GM19035 (cell line): ENCODE results near the gene TENM4.

Experiments used
- ATAC-seq: cut with Tn5 transposase; IDR thresholded peaks from one replicate; pipeline ENCODE4 v1.9.1; 2021; ENCODE audit not compliant: unreplicated experiment

Gene TENM4

GRCh38 chr11:79348976-79349682 is 91.7 kb downstream of the TENM4 start:
- no peak for ATAC-seq

DNA sequence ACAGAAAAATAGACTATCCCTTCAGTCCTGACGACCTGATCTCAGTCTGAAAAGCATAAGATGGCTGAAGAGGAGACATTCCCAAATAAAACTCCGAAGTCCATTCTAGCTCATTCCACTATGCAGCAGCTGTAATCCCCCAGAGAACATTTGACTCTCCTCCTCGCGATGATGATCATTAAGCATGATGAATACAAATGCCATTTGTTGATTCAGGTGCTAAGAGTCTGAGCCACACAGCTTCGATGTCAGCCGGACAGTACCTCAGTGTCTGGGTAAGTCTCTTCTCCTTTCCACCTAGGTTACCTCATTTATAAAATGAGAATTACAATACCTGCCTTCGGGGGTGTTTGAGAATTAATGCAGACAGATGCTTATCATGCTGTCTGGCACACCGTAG is 94.8 kb downstream of the TENM4 start:
- no peak for ATAC-seq

- ATAC-seq: no peak
These were observed 96.0 kb downstream of the TENM4 start for GRCh38 chr11:79344753-79345294.

DNA sequence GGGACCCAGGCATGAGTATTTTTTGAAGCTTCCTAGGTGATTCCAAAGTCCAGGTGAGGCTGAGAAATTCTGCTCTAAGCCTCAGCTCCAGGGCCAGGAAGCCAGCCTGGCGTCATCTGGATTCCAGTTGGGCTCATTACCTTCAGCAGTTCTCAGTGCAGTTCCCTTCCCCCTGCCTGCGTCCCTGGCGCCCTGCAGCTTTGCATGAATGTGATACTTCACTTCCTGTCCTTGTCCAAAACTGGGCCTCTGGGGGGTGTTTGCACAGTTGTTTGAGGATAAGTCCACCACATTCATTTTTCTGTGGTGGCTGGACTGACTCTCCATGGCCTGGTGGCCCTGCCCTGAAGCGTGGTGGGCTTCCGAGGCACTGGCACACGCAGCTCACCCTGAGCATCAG is 98.1 kb downstream of the TENM4 start:
- ATAC-seq: no peak

DNA sequence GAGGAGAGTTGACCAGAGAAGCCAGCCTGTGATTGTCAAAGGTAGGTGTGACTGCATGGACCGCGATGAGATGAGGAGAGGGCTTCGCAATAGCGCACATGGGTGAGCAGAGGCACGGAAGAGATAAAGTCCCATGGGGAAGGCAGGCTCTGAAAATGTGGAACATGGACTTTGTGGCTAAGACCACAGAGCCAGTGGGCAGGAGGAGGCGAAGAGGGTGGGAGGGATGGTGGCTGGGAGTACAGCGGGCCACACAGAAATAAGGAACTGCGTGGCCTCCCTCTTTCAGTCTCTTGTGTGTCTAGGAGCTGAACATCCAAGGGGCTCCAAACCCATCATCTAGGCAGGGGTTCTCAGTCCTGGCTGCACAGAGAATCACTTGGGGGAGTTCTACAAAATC is 98.6 kb downstream of the TENM4 start:
- no peak for ATAC-seq

GRCh38 chr11:79340535-79340934 is 100.3 kb downstream of the TENM4 start:
- ATAC-seq: no peak

DNA sequence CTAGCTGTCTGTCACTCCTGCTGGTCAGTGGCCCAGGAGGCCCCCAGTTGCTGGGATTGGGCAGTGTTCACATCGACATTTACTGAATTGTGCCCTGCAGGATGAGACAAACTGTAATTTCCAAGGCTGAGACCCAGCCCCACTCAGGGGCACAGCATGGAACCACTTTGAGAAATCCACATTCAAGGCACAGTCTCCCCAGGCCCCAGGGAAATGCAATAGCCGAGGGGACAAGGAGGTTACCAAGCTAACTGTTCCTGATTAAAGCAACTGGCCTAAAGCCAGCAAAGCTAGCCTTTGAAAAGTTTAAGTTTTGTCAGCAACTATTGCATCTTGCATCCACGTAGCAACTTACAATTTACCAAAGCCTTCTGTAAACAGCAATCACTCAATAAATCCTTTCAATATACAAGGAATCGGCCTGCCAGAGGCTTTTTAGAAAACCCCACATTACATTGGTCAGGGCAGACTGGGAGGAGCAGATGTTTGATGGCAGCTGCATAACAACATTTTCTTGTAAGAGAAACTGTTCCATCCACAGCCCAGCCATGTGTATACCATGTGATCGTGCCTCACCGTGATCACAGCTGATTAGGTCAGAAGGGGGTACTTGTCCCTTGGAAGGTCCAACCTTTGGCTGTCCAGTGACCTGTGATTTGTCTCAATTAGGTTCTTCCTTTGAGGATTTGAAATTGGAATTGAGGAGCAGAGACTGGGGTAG is 103.9 kb downstream of the TENM4 start:
- no peak for ATAC-seq

GRCh38 chr11:79335681-79336080 is 105.1 kb downstream of the TENM4 start:
- ATAC-seq: no peak

GRCh38 chr11:79333355-79333754 is 107.5 kb downstream of the TENM4 start:
- ATAC-seq: no peak

DNA sequence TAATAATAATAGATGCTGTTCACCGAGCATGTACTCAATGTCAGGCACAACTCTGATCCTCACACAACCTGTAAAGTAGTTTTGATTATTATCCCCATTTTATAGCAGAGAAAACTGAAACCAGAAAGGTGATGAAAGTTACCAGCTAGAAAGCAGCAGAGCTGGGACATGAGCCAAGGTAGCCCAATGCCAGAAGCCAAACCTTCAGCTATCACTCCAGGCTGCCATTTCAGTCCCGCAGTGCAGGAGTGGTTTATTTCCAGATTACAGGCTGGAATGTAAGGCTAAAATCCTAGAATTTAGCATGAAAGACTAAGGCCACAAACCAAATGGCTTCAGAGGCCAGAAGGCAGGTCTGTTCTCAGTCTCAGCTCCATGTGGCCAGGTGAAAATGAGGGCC is 108.8 kb downstream of the TENM4 start:
- no peak for ATAC-seq

DNA sequence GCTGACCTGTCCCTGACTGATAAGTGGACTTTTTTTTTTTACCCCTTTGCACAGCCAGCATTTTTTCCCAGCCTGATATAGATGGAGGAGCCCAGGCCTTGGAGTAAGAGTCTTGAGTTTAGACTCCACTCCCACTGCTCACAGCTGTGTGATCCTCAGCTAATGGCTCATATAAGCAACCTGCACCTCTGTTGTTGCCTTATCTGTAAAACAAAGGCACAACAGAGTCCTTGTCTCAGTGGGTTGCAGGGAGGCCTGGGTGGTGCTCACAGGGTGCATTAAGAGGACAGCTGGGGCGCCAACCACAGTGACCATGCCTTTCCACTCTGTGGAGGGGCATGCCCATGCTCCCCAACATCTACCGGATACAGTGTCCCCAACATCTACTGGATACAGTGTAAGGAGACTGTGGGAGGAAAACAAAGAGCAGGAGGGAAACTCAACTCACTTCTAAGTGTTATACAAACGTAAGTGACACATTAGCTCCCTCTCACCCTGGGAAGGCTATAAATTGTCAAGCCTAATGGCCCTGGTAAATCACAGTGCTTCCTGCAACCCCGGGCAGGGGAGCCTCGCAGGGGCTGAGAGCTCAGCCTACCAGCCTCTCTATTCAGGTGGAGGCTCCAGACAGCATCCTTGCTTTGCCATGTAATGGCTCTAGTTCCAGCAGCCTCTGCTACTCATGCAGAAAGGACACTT is 109.5 kb downstream of the TENM4 start:
- ATAC-seq: no peak

- no peak for ATAC-seq
These were observed 110.2 kb downstream of the TENM4 start for GRCh38 chr11:79330651-79331050.

DNA sequence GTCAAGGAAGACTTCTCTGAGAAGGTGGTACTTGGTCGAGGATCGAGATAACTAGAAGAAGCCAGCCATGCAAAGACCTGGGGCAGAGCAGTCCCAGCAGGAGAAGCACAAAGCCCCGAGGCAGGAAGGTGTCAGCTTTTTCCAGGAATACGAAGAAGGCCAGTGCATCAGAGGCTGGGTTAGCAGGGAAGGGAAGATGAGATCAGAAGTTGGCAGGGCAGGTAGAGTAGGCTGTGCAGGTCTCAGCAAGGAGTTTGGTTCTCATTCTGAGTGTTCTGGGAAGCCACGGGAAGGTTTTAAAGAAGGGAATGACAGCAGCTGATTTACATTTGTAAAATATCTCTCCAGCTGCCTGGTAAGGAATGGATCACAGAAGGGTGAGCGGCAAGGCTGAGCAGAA is 111.3 kb downstream of the TENM4 start:
- no peak for ATAC-seq

- ATAC-seq: no peak
These were observed 112.4 kb downstream of the TENM4 start for GRCh38 chr11:79328402-79328801.

DNA sequence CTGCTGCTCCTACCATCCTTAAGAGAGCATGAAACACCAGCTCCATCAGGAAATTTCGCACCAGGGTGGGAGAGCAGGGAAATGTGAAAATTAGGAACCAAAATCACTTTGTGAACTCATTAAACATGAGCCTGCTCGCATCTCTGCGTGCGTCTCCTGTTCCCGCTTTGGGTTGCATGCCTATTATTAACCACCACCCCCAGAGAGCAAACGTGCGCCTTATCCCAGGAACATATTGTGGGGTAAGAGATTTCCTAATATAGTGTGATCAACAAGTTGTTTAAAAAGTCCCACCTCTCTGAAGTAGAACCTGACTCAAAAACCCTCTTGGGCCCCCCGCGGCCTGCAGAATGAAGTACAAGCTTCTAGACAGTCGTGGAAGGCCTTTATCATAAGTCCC is 115.0 kb downstream of the TENM4 start:
- ATAC-seq: no peak

DNA sequence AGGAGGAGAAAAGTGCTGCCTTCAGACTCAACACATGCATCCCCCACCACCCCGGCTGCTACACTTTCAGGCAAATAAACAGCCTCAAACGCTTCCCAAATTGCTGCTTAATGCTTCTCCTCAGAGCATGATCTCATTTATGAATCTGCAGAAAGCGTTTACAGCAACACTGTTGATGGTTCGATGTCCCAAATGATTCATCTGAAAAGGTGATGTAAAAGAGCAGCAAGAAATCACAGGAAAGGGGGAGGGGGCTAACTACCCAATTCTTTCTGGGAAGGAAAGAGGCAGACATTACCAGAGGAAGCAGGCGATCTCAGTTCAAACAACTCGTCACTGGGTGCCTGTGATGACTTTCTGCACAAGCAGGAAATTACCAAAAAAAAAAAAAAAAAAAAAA is 119.6 kb downstream of the TENM4 start:
- no peak for ATAC-seq

- ATAC-seq: no peak
These were observed 125.7 kb downstream of the TENM4 start for GRCh38 chr11:79314906-79315689.

DNA sequence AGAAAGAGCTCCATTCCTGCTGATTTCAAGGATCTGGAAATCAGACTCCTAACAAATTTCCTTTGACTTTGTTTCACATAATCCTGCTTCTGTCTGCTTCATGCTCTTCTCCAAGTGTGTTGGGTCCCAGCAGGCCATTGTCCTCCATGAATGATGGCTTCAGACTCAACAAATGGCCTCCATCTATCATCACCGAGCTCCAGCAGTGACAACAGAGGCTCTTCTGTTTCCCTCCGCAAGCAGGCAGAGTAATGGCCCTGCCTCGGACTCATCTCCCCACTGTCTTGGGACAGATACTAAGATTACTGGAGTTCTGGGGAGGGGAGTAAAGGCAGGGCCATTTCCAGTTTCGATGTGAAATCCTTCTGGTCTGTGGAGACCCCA is 127.3 kb downstream of the TENM4 start:
- ATAC-seq: no peak

- ATAC-seq: no peak
These were observed 128.0 kb downstream of the TENM4 start for GRCh38 chr11:79312617-79313529.

- ATAC-seq: no peak
These were observed 129.4 kb downstream of the TENM4 start for GRCh38 chr11:79311461-79311860.
